ENCODE measurements around the gene FARP1. TPM values are rescaled to one million over a fixed set of nuclear protein-coding genes. Genes with fewer than 3 reads are reported as not detected.

The FARP1 gene
- polyA plus RNA-seq, 1 of the 3 experiments (the other 2 are of a cell fraction), result 12.0 TPM

DNA sequence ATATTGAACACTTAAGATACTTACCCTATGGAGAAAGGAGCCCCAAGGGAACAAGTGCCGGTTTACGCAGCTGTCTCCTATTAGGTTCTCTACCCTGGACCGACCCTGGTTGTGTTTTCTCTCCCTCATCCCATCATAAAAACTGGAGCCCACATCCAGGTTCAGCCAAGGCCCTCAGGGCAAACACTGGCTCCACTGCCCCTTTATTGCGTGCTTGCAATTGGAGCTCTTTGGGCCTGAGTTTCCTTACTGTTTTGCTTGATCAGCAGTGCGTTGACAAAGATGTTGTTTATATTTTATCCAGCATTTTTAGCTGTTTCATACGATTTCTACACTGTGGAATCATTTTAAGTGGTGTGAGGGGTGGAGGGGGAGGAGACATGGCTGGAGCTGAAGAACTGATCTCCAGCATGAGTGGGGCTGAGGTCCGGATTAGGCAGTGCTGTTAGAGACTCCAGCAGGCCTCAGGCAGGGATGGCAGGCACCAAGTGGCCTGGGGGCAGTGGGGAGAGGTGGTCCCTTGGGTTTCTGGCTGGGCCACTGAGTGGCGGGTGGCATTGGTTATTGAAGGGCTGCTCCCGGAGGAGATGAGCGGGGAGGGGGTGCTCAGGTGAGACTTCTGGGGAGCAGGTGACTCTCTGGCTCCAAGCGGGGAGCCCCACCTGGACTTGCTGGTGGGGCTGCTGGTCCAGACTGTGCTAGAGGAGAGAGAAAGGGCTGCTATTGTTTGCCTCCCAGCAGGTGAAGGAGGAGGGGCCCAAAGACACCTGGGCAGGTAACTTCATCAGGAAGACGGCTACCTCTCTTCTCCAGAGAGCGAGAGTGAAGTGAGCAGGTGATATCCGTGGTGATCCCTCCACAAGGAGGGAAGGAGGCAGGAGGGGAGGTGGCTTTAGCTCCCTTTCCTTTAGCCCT lies 96.5 kb downstream of the FARP1 start:
- no peaks in the 10 kb centered on the region for H4K20me1 ChIP-seq (ENCODE audit: insufficient read depth)
- no peak overlapping the region for H2AFZ ChIP-seq (ENCODE audit: low read depth)
- H3K79me2 ChIP-seq (ENCODE audit: insufficient read depth), result peaks cover 5% of the 10 kb centered on the region; the same call in 1 of the 2 replicates
- no peaks in the 10 kb centered on the region for H3K27me3 ChIP-seq (ENCODE audit: insufficient read depth)
- H3K9ac ChIP-seq, result no peak overlapping the region
- H3F3A ChIP-seq (replicated peaks; ENCODE audit: insufficient read depth), result peaks cover 3% of the 10 kb centered on the region
- 93% methylated on average over 12 of the region's 14 CpGs for WGBS (ENCODE audit: low lambda C conversion rate)
- H3K27ac ChIP-seq (ENCODE audit: low read depth in 2 of 2, low read length in 1 of 2), result no peak overlapping the region
- no peak for DNase-seq
- H3K36me3 ChIP-seq (replicated peaks in 1 of 2; ENCODE audit: control insufficient read depth in 1 of 2, insufficient read depth in 2 of 2, low read length in 1 of 2), result no peaks in the 10 kb centered on the region
- H3K4me3 ChIP-seq (ENCODE audit: low read depth in 2 of 2, low read length in 1 of 2), result no peak overlapping the region
- no peaks in the 10 kb centered on the region for H3K9me3 ChIP-seq
- no peak overlapping the region for H3K4me2 ChIP-seq
- H3K9me2 ChIP-seq, result no peaks in the 10 kb centered on the region
- TF ChIP-seq YY1 (IDR thresholded peaks at IDR 0.05; ENCODE audit: low read depth) (no peak), EZH2phosphoT487 (IDR thresholded peaks at IDR 0.05; ENCODE audit: borderline replicate concordance, low read depth) (no peak), NRF1 (IDR thresholded peaks at IDR 0.05; ENCODE audit: low read depth, low read length) (no peak), FOSL2 (IDR thresholded peaks at IDR 0.05; ENCODE audit: borderline replicate concordance, low read depth) (no peak), RXRA (IDR thresholded peaks at IDR 0.05; ENCODE audit: borderline replicate concordance, low read depth) (no peak), SIN3A (IDR thresholded peaks at IDR 0.05; ENCODE audit: borderline replicate concordance, low read depth, low read length) (no peak)
- TF ChIP-seq, protein P1, sequence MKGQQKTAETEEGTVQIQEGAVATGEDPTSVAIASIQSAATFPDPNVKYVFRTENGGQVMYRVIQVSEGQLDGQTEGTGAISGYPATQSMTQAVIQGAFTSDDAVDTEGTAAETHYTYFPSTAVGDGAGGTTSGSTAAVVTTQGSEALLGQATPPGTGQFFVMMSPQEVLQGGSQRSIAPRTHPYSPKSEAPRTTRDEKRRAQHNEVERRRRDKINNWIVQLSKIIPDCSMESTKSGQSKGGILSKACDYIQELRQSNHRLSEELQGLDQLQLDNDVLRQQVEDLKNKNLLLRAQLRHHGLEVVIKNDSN (IDR thresholded peaks at IDR 0.05; ENCODE audit: borderline replicate concordance, low read depth), result no peak
- H3K4me1 ChIP-seq (ENCODE audit: control insufficient read depth in 1 of 2, insufficient read depth in 2 of 2, low read depth in 1 of 2, low read length in 1 of 2), result peaks cover 0 to 5% of the 10 kb centered on the region in 2 experiments; a peak in 1 of 4 replicates
- POLR2A ChIA-PET, result no interaction called here
- CTCF ChIA-PET, result no interaction called here

DNA sequence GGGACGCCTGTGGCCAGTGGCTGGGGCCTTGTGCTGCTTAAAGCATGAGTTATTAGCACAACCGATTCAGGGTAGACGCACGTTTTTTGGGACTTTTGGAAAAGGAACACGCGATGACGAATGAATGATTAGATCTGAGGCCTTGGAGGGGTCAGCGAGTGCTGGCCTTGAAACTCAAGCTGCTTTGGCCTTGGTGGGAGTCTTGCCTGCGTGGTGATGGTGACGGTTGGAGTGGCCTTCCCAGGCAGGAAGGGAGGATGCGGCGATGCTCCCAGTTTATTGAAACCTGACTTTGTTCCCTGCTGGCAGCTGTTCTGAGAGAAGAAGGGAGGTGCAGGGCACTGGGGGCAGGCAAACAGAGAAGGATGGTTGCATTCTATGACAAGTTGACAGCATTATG lies 97.2 kb downstream of the FARP1 start:
- H3K27ac ChIP-seq (ENCODE audit: low read depth in 2 of 2, low read length in 1 of 2), result no peak overlapping the region
- WGBS (ENCODE audit: low lambda C conversion rate), result 94% methylated on average over 11 of the region's 12 CpGs
- H3K9me2 ChIP-seq, result no peaks in the 10 kb centered on the region
- H3K27me3 ChIP-seq (ENCODE audit: insufficient read depth), result no peaks in the 10 kb centered on the region
- DNase-seq, result no peak
- H3K4me3 ChIP-seq (ENCODE audit: low read depth in 2 of 2, low read length in 1 of 2), result no peak overlapping the region
- peaks cover 3% of the 10 kb centered on the region for H3F3A ChIP-seq (replicated peaks; ENCODE audit: insufficient read depth)
- POLR2A ChIA-PET, result no interaction called here
- CTCF ChIA-PET, result no interaction called here
- H2AFZ ChIP-seq (ENCODE audit: low read depth), result no peak overlapping the region
- peaks cover 5% of the 10 kb centered on the region; the same call in 1 of the 2 replicates for H3K79me2 ChIP-seq (ENCODE audit: insufficient read depth)
- no peaks in the 10 kb centered on the region for H3K9me3 ChIP-seq
- H3K36me3 ChIP-seq (replicated peaks in 1 of 2; ENCODE audit: control insufficient read depth in 1 of 2, insufficient read depth in 2 of 2, low read length in 1 of 2), result no peaks in the 10 kb centered on the region
- peaks cover 0 to 5% of the 10 kb centered on the region in 2 experiments; a peak in 2 of 4 replicates for H3K4me1 ChIP-seq (ENCODE audit: control insufficient read depth in 1 of 2, insufficient read depth in 2 of 2, low read depth in 1 of 2, low read length in 1 of 2)
- no peak overlapping the region for H3K4me2 ChIP-seq
- H3K9ac ChIP-seq, result no peak overlapping the region
- H4K20me1 ChIP-seq (ENCODE audit: insufficient read depth), result no peaks in the 10 kb centered on the region
- TF ChIP-seq TAF1 (IDR thresholded peaks at IDR 0.05; ENCODE audit: borderline replicate concordance, low read depth, low read length) (no peak), TEAD4 (IDR thresholded peaks at IDR 0.05; ENCODE audit: borderline replicate concordance, insufficient read depth) (no peak), MEF2A (IDR thresholded peaks at IDR 0.05; ENCODE audit: borderline replicate concordance, low read depth) (no peak), SIN3A (IDR thresholded peaks at IDR 0.05; ENCODE audit: borderline replicate concordance, low read depth, low read length) (no peak), RFX5 (IDR thresholded peaks at IDR 0.05; ENCODE audit: low read length) (no peak), FOSL2 (IDR thresholded peaks at IDR 0.05; ENCODE audit: borderline replicate concordance, low read depth) (no peak), GABPA (IDR thresholded peaks at IDR 0.05; ENCODE audit: low read depth) (no peak)
- TF ChIP-seq, protein P2, sequence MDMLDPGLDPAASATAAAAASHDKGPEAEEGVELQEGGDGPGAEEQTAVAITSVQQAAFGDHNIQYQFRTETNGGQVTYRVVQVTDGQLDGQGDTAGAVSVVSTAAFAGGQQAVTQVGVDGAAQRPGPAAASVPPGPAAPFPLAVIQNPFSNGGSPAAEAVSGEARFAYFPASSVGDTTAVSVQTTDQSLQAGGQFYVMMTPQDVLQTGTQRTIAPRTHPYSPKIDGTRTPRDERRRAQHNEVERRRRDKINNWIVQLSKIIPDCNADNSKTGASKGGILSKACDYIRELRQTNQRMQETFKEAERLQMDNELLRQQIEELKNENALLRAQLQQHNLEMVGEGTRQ (IDR thresholded peaks at IDR 0.05; ENCODE audit: borderline replicate concordance, low read depth, low read length), result no peak
- TF ChIP-seq, protein P3, sequence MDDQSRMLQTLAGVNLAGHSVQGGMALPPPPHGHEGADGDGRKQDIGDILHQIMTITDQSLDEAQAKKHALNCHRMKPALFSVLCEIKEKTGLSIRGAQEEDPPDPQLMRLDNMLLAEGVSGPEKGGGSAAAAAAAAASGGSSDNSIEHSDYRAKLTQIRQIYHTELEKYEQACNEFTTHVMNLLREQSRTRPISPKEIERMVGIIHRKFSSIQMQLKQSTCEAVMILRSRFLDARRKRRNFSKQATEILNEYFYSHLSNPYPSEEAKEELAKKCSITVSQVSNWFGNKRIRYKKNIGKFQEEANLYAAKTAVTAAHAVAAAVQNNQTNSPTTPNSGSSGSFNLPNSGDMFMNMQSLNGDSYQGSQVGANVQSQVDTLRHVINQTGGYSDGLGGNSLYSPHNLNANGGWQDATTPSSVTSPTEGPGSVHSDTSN (IDR thresholded peaks at IDR 0.05), result no peak
